ENCODE results near the gene HRH1.
"Not testable (repeated sequence)": the region's sequence is repeated elsewhere in the genome, so short reads cannot be mapped to it uniquely, and the experiment has no call there.

HRH1 gene

GRCh38 chr3:11161666-11162065, 7.4 kb downstream of the HRH1 start:
- H3K4me1 ChIP-seq (ENCODE audit: control insufficient read depth, insufficient read depth, low read length, poor library complexity, severe bottlenecking), result no peaks in the 10 kb centered on the region
- H3K27ac ChIP-seq (ENCODE audit: low read depth, low read length, severe bottlenecking), result no peak overlapping the region
- H3K9me3 ChIP-seq (ENCODE audit: control insufficient read depth, low read length), result no peaks in the 10 kb centered on the region
- 74 to 85% methylated on average over 6 to 7 of the region's 7 CpGs for WGBS, 2 experiments (ENCODE audit: insufficient coverage in 2 of 2)
- H3K4me3 ChIP-seq (ENCODE audit: extremely low read depth, insufficient read depth, low read length, poor library complexity, severe bottlenecking), result no peak overlapping the region
- no peaks in the 10 kb centered on the region for H3K36me3 ChIP-seq (ENCODE audit: control insufficient read depth, insufficient read depth, low read length)

- no peaks in the 10 kb centered on the region for H3K4me1 ChIP-seq (ENCODE audit: control insufficient read depth, insufficient read depth, low read length, poor library complexity, severe bottlenecking)
- H3K36me3 ChIP-seq (ENCODE audit: control insufficient read depth, insufficient read depth, low read length), result no peaks in the 10 kb centered on the region
- H3K9me3 ChIP-seq (ENCODE audit: control insufficient read depth, low read length), result no peaks in the 10 kb centered on the region
- H3K4me3 ChIP-seq (ENCODE audit: extremely low read depth, insufficient read depth, low read length, poor library complexity, severe bottlenecking), result no peak overlapping the region
- no peak overlapping the region for H3K27ac ChIP-seq (ENCODE audit: low read depth, low read length, severe bottlenecking)
- WGBS, 2 experiments (ENCODE audit: insufficient coverage in 2 of 2), result 76 to 89% methylated on average over 1 to 5 of the region's 6 CpGs
Measured at GRCh38 chr3:11162401-11163345, 8.4 kb downstream of the HRH1 start.

- no peak overlapping the region for H3K27ac ChIP-seq (ENCODE audit: low read depth, low read length, severe bottlenecking)
- peaks cover 6% of the 10 kb centered on the region for H3K4me1 ChIP-seq (ENCODE audit: control insufficient read depth, insufficient read depth, low read length, poor library complexity, severe bottlenecking)
- 88 to 91% methylated on average over 5 of the region's 5 CpGs for WGBS, 2 experiments (ENCODE audit: insufficient coverage in 2 of 2)
- H3K36me3 ChIP-seq (ENCODE audit: control insufficient read depth, insufficient read depth, low read length), result no peaks in the 10 kb centered on the region
- H3K9me3 ChIP-seq (ENCODE audit: control insufficient read depth, low read length), result no peaks in the 10 kb centered on the region
- no peak overlapping the region for H3K4me3 ChIP-seq (ENCODE audit: extremely low read depth, insufficient read depth, low read length, poor library complexity, severe bottlenecking)
Measured at GRCh38 chr3:11164607-11165006, 10.3 kb downstream of the HRH1 start.

DNA sequence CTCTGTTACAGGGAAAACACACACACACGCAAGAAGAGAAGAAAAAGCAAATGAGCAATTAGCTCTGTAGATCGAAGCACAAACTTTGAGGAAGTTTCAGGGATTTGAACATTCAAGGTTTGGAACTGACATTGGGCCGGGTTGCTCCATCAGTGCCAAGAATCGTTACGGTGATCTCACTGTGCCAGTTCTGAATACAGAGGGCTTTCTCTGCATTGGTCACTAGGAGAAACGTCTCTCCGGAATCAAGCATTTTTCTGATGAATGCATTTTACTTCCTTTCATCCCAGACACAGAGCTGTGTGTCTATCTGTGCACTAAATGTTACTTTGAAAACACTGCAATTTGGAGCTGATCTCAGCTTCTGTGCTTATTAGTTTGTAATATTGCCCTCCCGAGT, 11.2 kb downstream of the HRH1 start:
- 88 to 92% methylated on average over 5 to 7 of the region's 8 CpGs for WGBS, 2 experiments (ENCODE audit: insufficient coverage in 2 of 2)
- no peaks in the 10 kb centered on the region for H3K9me3 ChIP-seq (ENCODE audit: control insufficient read depth, low read length)
- H3K4me1 ChIP-seq (ENCODE audit: control insufficient read depth, insufficient read depth, low read length, poor library complexity, severe bottlenecking), result peaks cover 11% of the 10 kb centered on the region
- no peak overlapping the region for H3K4me3 ChIP-seq (ENCODE audit: extremely low read depth, insufficient read depth, low read length, poor library complexity, severe bottlenecking)
- no peaks in the 10 kb centered on the region for H3K36me3 ChIP-seq (ENCODE audit: control insufficient read depth, insufficient read depth, low read length)
- H3K27ac ChIP-seq (ENCODE audit: low read depth, low read length, severe bottlenecking), result no peak overlapping the region

DNA sequence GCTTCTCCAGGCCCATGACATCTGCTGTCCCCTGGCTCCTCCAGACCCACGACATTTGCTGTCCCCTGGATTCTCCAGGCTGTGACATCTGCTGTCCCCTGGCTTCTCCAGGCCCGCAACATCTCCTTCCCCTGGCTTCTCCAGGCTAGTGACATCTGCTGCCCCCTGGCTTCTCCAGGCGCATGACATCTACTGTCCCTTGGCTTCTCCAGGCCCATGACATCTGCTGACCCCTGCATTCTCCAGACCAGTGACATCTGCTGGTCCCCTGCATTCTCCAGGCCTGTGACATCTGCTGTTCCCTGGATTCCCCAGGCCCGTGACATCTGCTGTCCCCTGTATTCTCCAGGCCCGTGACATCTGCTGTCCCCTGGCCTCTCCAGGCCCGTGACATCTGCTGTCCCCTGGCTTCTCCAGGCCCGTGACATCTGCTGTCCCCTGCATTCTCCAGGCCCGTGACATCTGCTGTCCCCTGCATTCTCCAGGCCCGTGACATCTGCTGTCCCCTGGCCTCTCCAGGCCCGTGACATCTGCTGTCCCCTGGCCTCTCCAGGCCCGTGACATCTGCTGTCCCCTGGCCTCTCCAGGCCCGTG, 12.6 kb downstream of the HRH1 start:
- H3K27ac ChIP-seq (ENCODE audit: low read depth, low read length, severe bottlenecking); H3K36me3 ChIP-seq (ENCODE audit: control insufficient read depth, insufficient read depth, low read length); H3K4me3 ChIP-seq (ENCODE audit: extremely low read depth, insufficient read depth, low read length, poor library complexity, severe bottlenecking); H3K9me3 ChIP-seq (ENCODE audit: control insufficient read depth, low read length): not testable (repeated sequence)
- peaks cover 11% of the 10 kb centered on the region for H3K4me1 ChIP-seq (ENCODE audit: control insufficient read depth, insufficient read depth, low read length, poor library complexity, severe bottlenecking)
- WGBS, 2 experiments (ENCODE audit: insufficient coverage in 2 of 2), result 91% methylated on average over 7 of the region's 12 CpGs

GRCh38 chr3:11167590-11167989, 13.3 kb downstream of the HRH1 start:
- Histone ChIP-seq H3K4me3 (ENCODE audit: extremely low read depth, insufficient read depth, low read length, poor library complexity, severe bottlenecking) (no peak overlapping the region), H3K27ac (ENCODE audit: low read depth, low read length, severe bottlenecking) (no peak overlapping the region), H3K9me3 (ENCODE audit: control insufficient read depth, low read length) (no peaks in the 10 kb centered on the region), H3K4me1 (ENCODE audit: control insufficient read depth, insufficient read depth, low read length, poor library complexity, severe bottlenecking) (peaks cover 11% of the 10 kb centered on the region), H3K36me3 (ENCODE audit: control insufficient read depth, insufficient read depth, low read length) (no peaks in the 10 kb centered on the region)
- WGBS, 2 experiments (ENCODE audit: insufficient coverage in 2 of 2), result 100% methylated on average over 1 to 2 of the region's 3 CpGs

- no peaks in the 10 kb centered on the region for H3K9me3 ChIP-seq (ENCODE audit: control insufficient read depth, low read length)
- H3K4me1 ChIP-seq (ENCODE audit: control insufficient read depth, insufficient read depth, low read length, poor library complexity, severe bottlenecking), result peaks cover 11% of the 10 kb centered on the region
- no peak overlapping the region for H3K27ac ChIP-seq (ENCODE audit: low read depth, low read length, severe bottlenecking)
- no peak overlapping the region for H3K4me3 ChIP-seq (ENCODE audit: extremely low read depth, insufficient read depth, low read length, poor library complexity, severe bottlenecking)
- no peaks in the 10 kb centered on the region for H3K36me3 ChIP-seq (ENCODE audit: control insufficient read depth, insufficient read depth, low read length)
- WGBS, 2 experiments (ENCODE audit: insufficient coverage in 2 of 2), result 85 to 90% methylated on average over 12 to 13 of the region's 13 CpGs
Measured at GRCh38 chr3:11168406-11168805, 14.1 kb downstream of the HRH1 start.

DNA sequence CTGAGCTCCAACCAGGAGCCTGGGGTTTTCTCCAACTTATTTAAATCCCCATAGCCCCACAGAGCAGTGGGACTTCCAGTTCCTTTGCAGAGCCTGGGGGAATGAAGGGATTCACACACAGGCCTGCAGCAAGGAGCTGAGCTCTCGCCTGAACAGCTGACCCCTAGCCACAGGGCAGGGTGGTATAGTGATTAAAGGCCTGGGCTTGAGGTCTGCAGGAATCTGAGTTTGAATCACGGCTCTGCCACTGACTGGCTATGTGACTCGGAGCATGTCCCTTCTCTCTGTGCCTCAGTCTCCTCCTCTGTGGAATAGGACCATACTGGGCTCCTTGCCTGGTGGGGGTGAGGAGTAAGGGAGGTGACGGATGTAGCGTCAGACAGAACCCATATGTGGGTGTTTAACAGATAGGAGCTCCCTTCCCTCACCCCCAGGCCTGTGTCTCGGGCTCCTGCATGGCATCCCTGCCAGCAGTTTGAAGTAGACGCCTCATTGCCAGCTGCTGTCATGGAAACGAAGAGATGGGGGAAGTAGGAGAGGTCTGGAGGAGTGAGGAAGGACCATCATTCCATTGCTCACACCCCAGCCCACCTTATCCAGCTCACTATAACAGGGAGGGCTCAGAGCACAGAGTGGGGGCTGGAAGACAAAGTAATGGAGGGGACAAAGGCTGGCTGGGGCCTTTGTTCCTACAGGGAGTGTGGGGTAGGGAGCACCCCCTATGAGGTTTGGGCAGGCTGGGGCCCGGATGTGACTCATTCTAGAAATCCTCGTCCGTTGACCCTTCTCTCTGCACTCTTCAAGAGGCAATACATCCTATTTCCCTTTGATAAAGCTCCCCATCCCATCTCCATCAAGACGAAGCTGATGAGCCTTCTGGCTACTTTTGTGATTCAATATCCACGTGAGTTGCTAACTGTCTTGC, 14.8 kb downstream of the HRH1 start:
- H3K9me3 ChIP-seq (ENCODE audit: control insufficient read depth, low read length), result no peaks in the 10 kb centered on the region
- H3K27ac ChIP-seq (ENCODE audit: low read depth, low read length, severe bottlenecking), result no peak overlapping the region
- no peaks in the 10 kb centered on the region for H3K36me3 ChIP-seq (ENCODE audit: control insufficient read depth, insufficient read depth, low read length)
- H3K4me3 ChIP-seq (ENCODE audit: extremely low read depth, insufficient read depth, low read length, poor library complexity, severe bottlenecking), result no peak overlapping the region
- peaks cover 11% of the 10 kb centered on the region for H3K4me1 ChIP-seq (ENCODE audit: control insufficient read depth, insufficient read depth, low read length, poor library complexity, severe bottlenecking)
- WGBS, 2 experiments (ENCODE audit: insufficient coverage in 2 of 2), result 86 to 90% methylated on average over 4 to 5 of the region's 13 CpGs

- Histone ChIP-seq H3K4me3 (ENCODE audit: extremely low read depth, insufficient read depth, low read length, poor library complexity, severe bottlenecking) (no peak overlapping the region), H3K27ac (ENCODE audit: low read depth, low read length, severe bottlenecking) (no peak overlapping the region), H3K4me1 (ENCODE audit: control insufficient read depth, insufficient read depth, low read length, poor library complexity, severe bottlenecking) (peaks cover 11% of the 10 kb centered on the region), H3K36me3 (ENCODE audit: control insufficient read depth, insufficient read depth, low read length) (no peaks in the 10 kb centered on the region), H3K9me3 (ENCODE audit: control insufficient read depth, low read length) (no peaks in the 10 kb centered on the region)
- 93% methylated on average over 21 of the region's 21 CpGs for WGBS, 2 experiments (ENCODE audit: insufficient coverage in 2 of 2)
Measured at GRCh38 chr3:11170052-11170770, 15.9 kb downstream of the HRH1 start.

GRCh38 chr3:11172096-11172690, 17.9 kb downstream of the HRH1 start:
- Histone ChIP-seq H3K4me1 (ENCODE audit: control insufficient read depth, insufficient read depth, low read length, poor library complexity, severe bottlenecking) (peaks cover 11% of the 10 kb centered on the region), H3K4me3 (ENCODE audit: extremely low read depth, insufficient read depth, low read length, poor library complexity, severe bottlenecking) (no peak overlapping the region), H3K9me3 (ENCODE audit: control insufficient read depth, low read length) (no peaks in the 10 kb centered on the region), H3K36me3 (ENCODE audit: control insufficient read depth, insufficient read depth, low read length) (no peaks in the 10 kb centered on the region), H3K27ac (ENCODE audit: low read depth, low read length, severe bottlenecking) (no peak overlapping the region)
- WGBS, 2 experiments (ENCODE audit: insufficient coverage in 2 of 2), result 86 to 89% methylated on average over 2 of the region's 4 CpGs

Data from mesodermal cell (in vitro differentiated cells).